ENCODE data around the gene CHRND. TPM values are rescaled to one million over a fixed set of nuclear protein-coding genes. Genes with fewer than 3 reads are reported as not detected.
"Not testable (repeated sequence)": the region's sequence is repeated elsewhere in the genome, so short reads cannot be mapped to it uniquely, and the experiment has no call there.

The CHRND gene
- polyA plus RNA-seq, 3 donors = 0.85 to 1.1 (median 0.87) TPM

DNA sequence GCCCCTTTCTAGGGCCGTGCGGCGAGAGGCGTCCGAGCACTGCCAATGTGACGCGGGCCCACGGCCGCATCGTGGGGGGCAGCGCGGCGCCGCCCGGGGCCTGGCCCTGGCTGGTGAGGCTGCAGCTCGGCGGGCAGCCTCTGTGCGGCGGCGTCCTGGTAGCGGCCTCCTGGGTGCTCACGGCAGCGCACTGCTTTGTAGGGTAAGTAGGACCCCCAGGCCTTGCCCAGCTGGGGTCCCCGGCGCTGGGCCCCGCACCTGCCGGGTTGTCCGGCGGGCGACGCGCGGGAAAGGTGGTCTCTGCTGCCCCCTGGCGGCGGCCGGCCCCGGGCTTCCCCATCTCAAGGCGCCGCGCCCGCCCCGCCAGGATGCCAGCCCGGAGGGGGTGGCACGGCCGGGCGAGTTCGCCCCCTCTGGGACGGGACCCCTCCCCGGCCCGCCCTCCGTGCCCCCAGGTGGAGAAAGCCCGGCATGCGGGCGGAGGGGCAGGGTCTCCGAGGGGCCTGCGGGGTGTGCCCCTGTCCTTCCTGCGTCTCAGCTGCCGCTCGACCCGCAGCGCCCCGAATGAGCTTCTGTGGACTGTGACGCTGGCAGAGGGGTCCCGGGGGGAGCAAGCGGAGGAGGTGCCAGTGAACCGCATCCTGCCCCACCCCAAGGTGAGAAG, 3.9 kb upstream of the CHRND start:
- no peak for DNase-seq (ENCODE audit: extremely low read depth in 1 of 11, low read depth in 9 of 11, low spot score in 4 of 11)

DNA sequence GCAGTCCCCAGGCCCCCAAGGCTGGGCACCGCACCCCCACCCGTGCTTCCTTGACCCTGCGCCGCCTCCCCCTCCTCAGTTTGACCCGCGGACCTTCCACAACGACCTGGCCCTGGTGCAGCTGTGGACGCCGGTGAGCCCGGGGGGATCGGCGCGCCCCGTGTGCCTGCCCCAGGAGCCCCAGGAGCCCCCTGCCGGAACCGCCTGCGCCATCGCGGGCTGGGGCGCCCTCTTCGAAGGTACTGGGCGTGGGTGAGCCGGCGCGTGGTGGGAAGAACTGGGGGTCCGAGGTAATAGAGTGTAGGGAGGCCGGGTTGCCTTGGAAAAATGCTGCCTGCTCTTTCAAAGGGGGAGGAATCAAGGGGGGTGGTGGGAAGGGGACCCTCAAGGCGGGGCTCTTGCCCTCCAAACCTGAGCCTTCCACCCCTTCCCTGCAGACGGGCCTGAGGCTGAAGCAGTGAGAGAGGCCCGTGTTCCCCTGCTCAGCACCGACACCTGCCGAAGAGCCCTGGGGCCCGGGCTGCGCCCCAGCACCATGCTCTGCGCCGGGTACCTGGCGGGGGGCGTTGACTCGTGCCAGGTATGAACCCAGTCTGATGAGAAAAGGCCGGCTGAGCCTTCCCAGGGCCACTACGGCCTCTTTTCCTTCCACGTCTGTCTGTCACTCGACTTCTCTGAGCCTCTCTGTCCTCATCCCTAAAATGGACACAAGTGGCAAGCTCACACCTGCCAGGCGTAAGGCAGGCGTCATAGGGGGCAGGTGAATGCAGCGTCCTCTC, 3.1 kb upstream of the CHRND start:
- DNase-seq (ENCODE audit: extremely low read depth in 1 of 11, low read depth in 9 of 11, low spot score in 4 of 11) = no peak

DNA sequence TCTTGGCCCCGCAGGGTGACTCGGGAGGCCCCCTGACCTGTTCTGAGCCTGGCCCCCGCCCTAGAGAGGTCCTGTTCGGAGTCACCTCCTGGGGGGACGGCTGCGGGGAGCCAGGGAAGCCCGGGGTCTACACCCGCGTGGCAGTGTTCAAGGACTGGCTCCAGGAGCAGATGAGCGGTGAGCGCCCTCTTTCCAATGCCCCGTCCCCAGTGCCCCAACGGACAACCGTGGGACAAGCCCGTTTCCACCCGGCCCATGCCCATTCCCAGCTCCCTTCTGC, 2.6 kb upstream of the CHRND start:
- no peak for DNase-seq (ENCODE audit: extremely low read depth in 1 of 11, low read depth in 9 of 11, low spot score in 4 of 11)

DNA sequence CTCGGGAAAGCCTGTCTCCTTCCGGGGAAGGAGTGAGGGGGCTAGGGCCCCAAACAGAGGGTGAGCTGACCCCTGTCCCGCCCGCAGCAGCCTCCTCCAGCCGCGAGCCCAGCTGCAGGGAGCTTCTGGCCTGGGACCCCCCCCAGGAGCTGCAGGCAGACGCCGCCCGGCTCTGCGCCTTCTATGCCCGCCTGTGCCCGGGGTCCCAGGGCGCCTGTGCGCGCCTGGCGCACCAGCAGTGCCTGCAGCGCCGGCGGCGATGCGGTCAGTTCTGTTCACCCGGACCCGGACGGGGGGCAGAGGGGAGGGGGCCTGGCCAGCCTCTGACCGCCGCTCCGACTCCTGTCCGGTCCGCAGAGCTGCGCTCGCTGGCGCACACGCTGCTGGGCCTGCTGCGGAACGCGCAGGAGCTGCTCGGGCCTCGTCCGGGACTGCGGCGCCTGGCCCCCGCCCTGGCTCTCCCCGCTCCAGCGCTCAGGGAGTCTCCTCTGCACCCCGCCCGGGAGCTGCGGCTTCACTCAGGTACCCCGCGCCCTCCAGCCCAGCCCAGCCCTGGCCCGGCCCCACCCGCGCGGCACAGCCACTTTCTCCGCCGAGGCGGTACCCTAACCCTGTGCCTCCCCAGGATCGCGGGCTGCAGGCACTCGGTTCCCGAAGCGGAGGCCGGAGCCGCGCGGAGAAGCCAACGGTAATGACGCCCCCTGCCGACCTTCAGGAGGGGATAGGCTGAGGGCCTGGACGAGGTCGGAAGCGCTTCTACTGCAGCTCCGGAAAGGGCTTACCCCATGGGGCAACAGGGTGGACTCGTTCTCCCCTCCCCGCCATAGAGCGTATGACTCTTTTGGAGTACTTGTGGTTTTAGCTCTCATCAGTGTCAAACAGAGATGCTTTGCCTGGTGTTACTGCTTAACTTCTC, 2.0 kb upstream of the CHRND start:
- no peak for DNase-seq (ENCODE audit: extremely low read depth in 1 of 11, low read depth in 9 of 11, low spot score in 4 of 11)

DNA sequence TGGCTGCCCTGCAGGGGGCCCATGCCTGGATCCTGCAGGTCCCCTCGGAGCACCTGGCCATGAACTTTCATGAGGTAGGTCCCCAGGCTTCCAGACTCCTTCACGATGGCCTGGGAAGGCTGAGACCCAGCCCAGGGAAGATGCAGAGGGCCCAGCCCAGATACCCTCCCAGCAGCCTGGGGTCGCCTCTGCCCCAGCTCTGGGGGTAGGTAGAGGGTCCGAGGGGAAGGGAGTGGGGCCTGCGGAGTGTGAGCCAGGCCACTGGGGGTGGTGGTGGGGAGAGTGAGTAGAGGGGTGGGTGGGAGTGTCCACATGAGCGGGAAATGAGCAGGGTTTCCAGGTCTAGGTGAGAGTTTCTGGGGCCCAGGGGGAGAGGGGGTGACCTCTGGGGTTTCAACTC, 1.2 kb upstream of the CHRND start:
- DNase-seq (ENCODE audit: extremely low read depth in 1 of 11, low read depth in 9 of 11, low spot score in 4 of 11) = no peak

DNA sequence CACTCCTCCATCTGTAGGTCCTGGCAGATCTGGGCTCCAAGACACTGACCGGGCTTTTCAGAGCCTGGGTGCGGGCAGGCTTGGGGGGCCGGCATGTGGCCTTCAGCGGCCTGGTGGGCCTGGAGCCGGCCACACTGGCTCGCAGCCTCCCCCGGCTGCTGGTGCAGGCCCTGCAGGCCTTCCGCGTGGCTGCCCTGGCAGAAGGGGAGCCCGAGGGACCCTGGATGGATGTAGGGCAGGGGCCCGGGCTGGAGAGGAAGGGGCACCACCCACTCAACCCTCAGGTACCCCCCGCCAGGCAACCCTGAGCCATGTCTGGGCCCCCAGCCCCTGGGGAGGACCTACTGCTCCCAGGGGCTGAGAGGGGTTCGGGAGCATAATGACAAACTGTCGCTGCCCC, 761 bp upstream of the CHRND start:
- no peak for DNase-seq (ENCODE audit: extremely low read depth in 1 of 11, low read depth in 9 of 11, low spot score in 4 of 11)

DNA sequence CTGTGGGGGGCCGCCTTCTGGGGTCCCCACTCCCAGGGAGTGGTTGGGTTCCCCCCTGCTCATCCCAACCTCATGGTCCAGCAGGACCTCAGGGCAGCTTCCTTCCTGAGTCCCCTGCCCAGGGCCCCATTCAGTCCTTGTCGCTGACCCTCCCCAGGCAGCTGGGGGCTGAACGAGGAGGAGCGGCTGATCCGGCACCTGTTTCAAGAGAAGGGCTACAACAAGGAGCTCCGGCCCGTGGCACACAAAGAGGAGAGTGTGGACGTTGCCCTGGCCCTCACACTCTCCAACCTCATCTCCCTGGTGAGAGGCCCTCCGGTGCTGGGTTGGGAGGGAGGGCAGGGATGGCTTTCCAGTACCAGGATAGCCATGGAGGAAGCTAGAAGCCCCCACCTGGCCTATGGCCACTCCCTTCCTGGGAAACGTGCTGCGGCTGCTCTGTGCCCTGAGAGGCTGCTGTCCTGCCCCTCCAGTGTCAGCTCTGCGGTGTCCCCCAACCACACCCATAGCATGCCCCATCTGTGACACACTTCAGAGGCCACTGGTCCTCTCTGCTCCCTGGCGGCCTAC, 497 bp downstream of the CHRND start:
- DNase-seq (ENCODE audit: extremely low read depth in 1 of 11, low read depth in 9 of 11, low spot score in 4 of 11) = no peak

DNA sequence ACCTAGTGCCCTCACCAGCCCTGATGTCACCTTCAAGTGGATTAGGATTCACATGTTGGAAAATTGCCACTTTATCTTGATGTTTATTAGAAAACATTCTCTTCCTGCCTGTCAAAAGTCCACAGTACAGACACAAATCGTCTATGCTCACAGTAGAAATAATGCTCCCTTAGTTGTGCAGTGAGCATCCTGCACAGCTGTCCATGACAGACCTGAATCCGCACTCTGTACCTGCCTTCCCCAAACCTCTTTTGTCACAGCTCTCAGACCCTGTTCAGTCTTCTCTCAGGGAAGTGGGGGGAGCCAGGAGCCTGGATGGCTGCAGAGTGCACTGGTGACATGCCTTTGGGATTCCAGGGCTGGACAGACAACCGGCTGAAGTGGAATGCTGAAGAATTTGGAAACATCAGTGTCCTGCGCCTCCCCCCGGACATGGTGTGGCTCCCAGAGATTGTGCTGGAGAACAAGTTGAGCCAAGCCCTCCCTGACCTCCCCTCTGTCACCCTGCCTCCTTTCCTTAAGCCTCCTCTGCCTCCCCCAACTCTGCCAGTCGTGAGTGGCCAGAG, 2.0 kb downstream of the CHRND start:
- DNase-seq (ENCODE audit: extremely low read depth in 1 of 11, low read depth in 9 of 11, low spot score in 4 of 11) = no peak

DNA sequence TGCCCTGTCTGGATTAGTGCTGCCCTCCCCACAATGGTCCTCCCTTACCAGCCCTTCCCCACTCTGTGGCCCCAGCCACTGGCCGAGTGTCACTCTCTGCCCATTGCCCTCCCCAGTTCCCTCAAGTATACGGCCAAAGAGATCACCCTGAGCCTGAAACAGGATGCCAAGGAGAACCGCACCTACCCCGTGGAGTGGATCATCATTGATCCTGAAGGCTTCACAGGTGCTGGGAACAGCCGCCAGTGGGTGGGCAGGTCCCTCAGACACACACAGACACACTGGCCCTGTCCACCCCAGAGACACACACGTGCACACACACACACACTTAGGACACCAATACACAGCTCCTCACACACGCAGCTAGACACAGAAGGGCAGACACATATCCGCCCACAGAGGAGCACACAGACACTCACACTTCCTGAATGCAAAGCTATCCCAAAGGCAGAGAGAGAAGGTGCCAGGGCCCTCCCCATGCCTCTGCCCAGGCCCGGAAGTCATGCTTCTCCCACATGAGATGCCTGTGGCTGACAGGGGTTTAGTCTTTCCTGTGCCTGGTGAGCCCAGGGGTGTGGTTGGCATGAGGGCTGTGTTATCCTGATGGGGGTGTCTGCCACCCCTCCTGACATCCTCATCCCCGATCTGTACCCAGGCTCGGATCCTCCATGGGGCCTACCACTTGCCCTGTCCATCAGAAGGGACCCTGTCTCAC, 2.9 kb downstream of the CHRND start:
- DNase-seq (ENCODE audit: extremely low read depth in 1 of 11, low read depth in 9 of 11, low spot score in 4 of 11) = no peak

DNA sequence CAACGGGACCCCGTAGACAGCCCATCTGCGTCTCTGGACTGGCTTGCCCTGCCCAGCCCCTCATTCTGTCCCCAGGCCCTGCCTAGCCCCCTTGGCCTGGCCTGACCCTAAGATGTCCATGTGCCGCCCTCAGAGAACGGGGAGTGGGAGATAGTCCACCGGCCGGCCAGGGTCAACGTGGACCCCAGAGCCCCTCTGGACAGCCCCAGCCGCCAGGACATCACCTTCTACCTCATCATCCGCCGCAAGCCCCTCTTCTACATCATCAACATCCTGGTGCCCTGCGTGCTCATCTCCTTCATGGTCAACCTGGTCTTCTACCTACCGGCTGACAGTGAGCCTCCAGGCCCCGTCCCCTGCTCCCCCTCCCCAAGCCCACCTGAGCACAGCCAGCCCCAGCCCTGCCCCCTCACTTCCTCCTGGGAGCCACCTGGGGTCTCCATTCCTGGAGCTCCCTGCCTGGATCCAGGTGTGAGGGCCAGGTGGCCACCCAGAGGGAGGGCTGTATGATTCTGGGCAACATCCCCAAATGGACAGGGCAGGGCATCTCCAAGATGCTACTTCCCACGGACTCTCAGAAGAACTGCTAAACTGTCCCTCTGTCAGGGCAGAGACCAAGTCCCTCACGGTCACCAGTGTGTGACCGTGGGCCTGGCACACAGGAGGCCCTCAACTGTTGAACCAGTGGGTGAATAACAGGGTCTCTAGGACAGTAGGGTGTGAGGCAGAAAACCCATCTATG, 4.0 kb downstream of the CHRND start:
- no peak for DNase-seq (ENCODE audit: extremely low read depth in 1 of 11, low read depth in 9 of 11, low spot score in 4 of 11)

DNA sequence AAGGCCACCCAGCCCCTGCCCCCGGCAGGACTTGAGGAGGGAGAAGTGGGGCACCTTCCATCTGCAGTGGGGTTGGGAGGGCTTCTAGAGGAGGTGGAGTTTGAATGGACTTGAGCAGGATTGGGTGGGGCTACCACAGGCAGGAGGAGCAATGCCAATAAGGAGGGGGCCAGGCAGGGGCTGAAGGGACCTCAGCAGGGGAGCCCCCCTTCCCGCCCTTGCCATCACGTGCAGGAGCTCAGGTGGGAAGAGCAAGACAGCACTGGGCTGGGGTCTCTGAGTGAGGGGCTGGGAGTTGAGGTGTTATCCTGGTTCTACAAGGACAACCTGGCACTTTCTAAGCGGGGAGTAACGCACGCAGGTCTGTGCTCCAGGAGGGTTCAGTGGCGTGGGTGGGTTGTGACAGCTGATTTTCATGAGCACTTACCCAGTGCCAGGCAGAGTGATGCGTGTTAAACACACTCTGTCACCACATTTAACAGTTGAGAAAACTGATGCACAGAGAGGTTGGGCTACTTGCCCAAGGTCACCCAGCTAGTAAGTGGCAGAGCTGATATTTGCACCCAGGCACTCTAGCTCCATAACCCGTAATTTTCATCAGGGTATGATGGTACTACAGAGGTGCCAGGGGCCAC, 4.8 kb downstream of the CHRND start:
- no peak for DNase-seq (ENCODE audit: extremely low read depth in 1 of 11, low read depth in 9 of 11, low spot score in 4 of 11)

DNA sequence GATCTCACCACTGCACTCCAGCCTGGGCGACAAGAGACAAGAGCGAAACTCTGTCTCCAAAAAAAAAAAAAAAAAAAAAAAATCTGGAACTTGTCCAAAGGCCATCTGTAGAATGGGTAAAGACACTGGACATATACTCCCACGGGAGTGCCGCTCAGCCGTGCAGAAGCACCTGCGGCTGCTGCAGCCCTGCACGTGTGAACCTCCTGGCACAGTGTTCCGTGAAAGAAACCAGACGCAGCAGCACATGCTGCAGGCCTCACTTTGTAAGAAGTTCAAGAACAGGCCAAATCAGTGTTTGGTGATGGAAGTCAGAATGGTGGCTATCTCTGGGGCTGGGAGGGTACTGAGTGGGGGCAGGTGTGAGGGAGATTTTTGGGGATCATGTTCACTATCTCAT, 6.5 kb downstream of the CHRND start:
- DNase-seq (ENCODE audit: extremely low read depth in 1 of 11, low read depth in 9 of 11, low spot score in 4 of 11) = no peak

DNA sequence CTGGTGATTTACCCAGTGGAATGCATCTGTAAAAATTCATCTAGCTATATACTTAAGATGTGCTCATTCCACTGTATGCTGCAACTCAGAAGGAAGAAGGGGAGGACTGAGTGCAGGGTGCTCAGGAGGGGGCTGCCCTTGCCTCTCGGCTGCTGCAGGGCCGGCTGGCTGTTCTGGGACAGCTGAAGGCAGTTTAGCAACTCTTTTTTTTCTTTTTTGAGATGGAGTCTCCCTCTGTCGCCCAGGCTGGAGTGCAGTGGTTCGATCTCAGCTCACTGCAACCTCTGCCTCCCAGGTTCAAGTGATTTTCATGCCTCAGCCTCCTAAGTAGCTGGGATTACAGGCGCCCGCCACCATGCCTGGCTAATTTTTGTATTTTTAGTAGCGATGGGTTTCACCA, 6.9 kb downstream of the CHRND start:
- not testable (repeated sequence) for DNase-seq (ENCODE audit: extremely low read depth in 1 of 11, low read depth in 9 of 11, low spot score in 4 of 11)

DNA sequence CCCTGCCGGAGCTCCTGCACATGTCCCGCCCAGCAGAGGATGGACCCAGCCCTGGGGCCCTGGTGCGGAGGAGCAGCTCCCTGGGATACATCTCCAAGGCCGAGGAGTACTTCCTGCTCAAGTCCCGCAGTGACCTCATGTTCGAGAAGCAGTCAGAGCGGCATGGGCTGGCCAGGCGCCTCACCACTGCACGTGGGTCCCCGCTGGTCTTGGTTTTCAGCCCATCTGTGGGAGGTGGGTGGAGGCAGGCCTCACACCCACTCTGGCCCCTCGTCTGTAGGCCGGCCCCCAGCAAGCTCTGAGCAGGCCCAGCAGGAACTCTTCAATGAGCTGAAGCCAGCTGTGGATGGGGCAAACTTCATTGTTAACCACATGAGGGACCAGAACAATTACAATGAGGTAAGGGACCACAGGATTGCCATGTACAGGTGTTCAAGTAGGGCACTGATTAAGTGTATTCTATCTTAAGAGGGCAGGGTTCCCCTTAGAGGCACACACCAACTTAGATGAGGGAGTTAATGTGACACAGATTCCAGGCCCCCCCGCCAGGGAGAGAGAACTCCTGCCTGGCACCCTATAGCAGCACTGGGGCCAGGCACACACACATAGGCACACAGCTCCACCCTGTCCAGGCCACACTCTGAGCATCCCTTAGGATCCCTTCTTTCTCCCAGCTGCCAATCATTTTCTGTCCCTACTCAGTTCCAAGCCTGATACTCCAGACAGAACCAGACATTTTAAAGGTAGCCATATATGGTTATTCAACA, 8.2 kb downstream of the CHRND start:
- no peak for DNase-seq (ENCODE audit: extremely low read depth in 1 of 11, low read depth in 9 of 11, low spot score in 4 of 11)

DNA sequence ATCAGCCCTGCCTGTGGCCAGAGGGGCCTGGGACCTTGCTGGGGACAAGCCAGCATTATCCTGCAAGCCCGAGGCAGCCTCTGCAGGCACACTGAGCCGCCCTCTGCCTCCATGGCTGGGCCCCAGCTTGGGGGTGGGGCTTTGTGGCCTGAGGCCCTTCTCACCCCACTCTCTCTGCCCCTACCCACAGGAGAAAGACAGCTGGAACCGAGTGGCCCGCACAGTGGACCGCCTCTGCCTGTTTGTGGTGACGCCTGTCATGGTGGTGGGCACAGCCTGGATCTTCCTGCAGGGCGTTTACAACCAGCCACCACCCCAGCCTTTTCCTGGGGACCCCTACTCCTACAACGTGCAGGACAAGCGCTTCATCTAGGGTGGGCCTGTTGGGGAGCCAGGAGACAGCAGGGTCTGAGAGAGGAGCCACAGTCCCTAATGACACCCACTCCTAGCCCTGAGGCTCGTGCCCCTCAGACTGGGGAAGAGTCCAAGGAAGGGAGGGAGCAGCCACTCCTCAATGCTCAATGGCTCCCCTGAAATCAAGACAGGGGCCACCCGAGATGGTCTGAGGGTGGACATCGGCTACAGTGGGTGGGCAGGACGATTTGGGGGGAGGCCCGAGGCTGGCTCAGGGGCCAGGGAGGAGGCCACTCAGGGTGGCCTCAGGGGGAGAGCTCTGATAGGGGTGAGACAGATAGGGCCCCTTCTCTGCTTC, 9.1 kb downstream of the CHRND start:
- DNase-seq (ENCODE audit: extremely low read depth in 1 of 11, low read depth in 9 of 11, low spot score in 4 of 11) = no peak

DNA sequence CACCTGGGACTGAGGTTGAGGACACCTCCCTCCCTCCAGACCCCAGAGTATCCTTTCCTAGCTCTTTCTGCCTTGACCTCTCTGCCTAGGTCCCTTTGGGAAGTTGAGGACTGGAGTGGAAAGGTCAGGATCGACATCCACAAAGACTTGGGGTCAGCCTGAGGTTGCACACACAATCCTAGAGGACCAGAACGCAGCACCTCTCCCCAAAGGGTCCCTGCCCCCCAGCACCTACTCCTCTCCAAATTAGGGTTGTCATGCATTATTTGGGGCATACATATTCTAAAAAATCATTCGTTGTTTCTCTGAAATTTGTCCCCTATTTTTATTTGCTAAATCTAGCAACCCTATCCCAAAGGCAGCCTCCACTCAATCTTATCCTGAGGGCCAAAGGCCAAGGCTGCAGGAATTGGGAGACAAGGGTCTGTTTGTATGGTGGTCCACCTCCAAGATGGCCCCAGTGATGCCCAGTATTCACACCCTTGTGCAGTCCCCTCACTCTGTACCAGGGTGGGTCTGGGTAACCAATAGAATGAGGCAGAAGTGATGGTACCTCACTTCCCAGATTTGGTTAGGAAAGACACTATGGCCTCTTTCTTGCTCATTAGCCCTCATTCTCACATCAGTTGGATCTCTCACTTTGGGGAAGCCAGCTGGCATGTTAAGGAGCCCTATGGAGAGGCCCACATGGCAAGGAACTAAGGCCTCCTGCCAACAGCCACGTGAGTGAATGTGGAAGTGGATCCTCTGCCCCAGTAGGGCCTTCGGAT, 10.0 kb downstream of the CHRND start:
- no peak for DNase-seq (ENCODE audit: extremely low read depth in 1 of 11, low read depth in 9 of 11, low spot score in 4 of 11)

Measured in renal cortex interstitium (tissue), 11 donors.